H9 (cell line): ENCODE measurements around the gene FBLN2. TPM values are rescaled to one million over a fixed set of nuclear protein-coding genes. Genes with fewer than 3 reads are reported as not detected.

Experiments used
- DNase-seq: peaks from one replicate; pipeline ENCODE4 v3.0.0-alpha.2; 2017
- H2AFZ ChIP-seq: one replicate; pipeline ENCODE4 v1.6.1; 2013; ENCODE audit warnings: mild to moderate bottlenecking, low read length, control low read depth, moderate library complexity
- H2AK5ac ChIP-seq: 2 replicates; pipeline ENCODE4 v1.6.1; 2013; ENCODE audit warnings: low read length, control low read depth, mixed read lengths; ENCODE audit not compliant: insufficient read length
- H2BK120ac ChIP-seq: one replicate; pipeline ENCODE4 v1.6.1; 2013; ENCODE audit warnings: low read depth, mild to moderate bottlenecking, low read length, control low read depth, inconsistent platforms; ENCODE audit not compliant: poor library complexity, severe bottlenecking
- H2BK12ac ChIP-seq: 2 replicates; pipeline ENCODE4 v1.6.1; 2013; ENCODE audit warnings: low read length, control low read depth, mixed read lengths, low read depth; ENCODE audit not compliant: insufficient read length
- H2BK15ac ChIP-seq: 2 replicates; pipeline ENCODE4 v1.6.1; 2013; ENCODE audit warnings: low read depth, low read length, control low read depth
- H2BK20ac ChIP-seq: one replicate; pipeline ENCODE4 v1.6.1; 2013; ENCODE audit warnings: low read depth, mild to moderate bottlenecking, low read length, control low read depth, inconsistent platforms; ENCODE audit not compliant: poor library complexity, severe bottlenecking
- H2BK5ac ChIP-seq: 2 replicates; pipeline ENCODE4 v1.6.1; 2013; ENCODE audit warnings: low read length, control low read depth, mixed read lengths; ENCODE audit not compliant: insufficient read length
- H3K14ac ChIP-seq: 2 replicates; pipeline ENCODE4 v1.6.1; 2013; ENCODE audit warnings: low read length, control low read depth; ENCODE audit not compliant: insufficient read depth
- H3K18ac ChIP-seq: 2 replicates; pipeline ENCODE4 v1.6.1; 2013; ENCODE audit warnings: low read depth, mild to moderate bottlenecking, mixed read lengths, low read length, control low read depth; ENCODE audit not compliant: insufficient read length
- H3K23ac ChIP-seq: 2 replicates; pipeline ENCODE4 v1.6.1; 2013; ENCODE audit warnings: low read length, control low read depth, mixed read lengths, low read depth; ENCODE audit not compliant: insufficient read length
- H3K23me2 ChIP-seq: 2 replicates; pipeline ENCODE4 v1.6.1; 2013; ENCODE audit warnings: low read depth, mild to moderate bottlenecking, mixed read lengths, low read length, control low read depth; ENCODE audit not compliant: insufficient read length, poor library complexity, severe bottlenecking
- H3K27ac ChIP-seq: 2 replicates; pipeline ENCODE4 v1.5.1; 2013; ENCODE audit warnings: low read length, control low read depth, mixed read lengths, low read depth; ENCODE audit not compliant: insufficient read length
- H3K27me3 ChIP-seq: 2 replicates; pipeline ENCODE4 v1.6.1; 2013; ENCODE audit warnings: low read length, control low read depth, inconsistent platforms; ENCODE audit not compliant: insufficient read depth
- H3K4ac ChIP-seq: 2 replicates; pipeline ENCODE4 v1.6.1; 2013; ENCODE audit warnings: low read depth, mild to moderate bottlenecking, control low read depth, inconsistent platforms, low read length, moderate library complexity
- H3K4me1 ChIP-seq: 2 replicates; pipeline ENCODE4 v1.6.1; 2013; ENCODE audit warnings: low read length, control low read depth, inconsistent platforms; ENCODE audit not compliant: insufficient read depth
- H3K4me2 ChIP-seq: 2 replicates; pipeline ENCODE4 v1.6.1; 2013; ENCODE audit warnings: low read length, control low read depth, mixed read lengths; ENCODE audit not compliant: insufficient read length, insufficient read depth
- H3K56ac ChIP-seq: 2 replicates; pipeline ENCODE4 v1.6.1; 2013; ENCODE audit warnings: low read depth, mild to moderate bottlenecking, mixed read lengths, low read length, control low read depth; ENCODE audit not compliant: insufficient read length
- H3K79me1 ChIP-seq: 2 replicates; pipeline ENCODE4 v1.6.1; 2013; ENCODE audit warnings: low read depth, mild to moderate bottlenecking, moderate library complexity, low read length, control low read depth, inconsistent platforms; ENCODE audit not compliant: insufficient read depth, poor library complexity, severe bottlenecking
- H3K79me2 ChIP-seq: 2 replicates; pipeline ENCODE4 v1.6.1; 2013; ENCODE audit warnings: low read length, control low read depth, inconsistent platforms; ENCODE audit not compliant: insufficient read depth
- H3K9ac ChIP-seq: 2 replicates; pipeline ENCODE4 v1.6.1; 2013; ENCODE audit warnings: low read length, control low read depth, mixed read lengths; ENCODE audit not compliant: insufficient read length; ENCODE audit errors: extremely low read depth
- H3K9me3 ChIP-seq: one replicate; pipeline ENCODE4 v1.6.1; 2013; ENCODE audit warnings: low read depth, low read length, inconsistent platforms; ENCODE audit not compliant: control insufficient read depth
- H3T11ph ChIP-seq: one replicate; pipeline ENCODE4 v1.6.1; 2013; ENCODE audit warnings: mild to moderate bottlenecking, low read length, control low read depth, inconsistent platforms
- H4K20me1 ChIP-seq: one replicate; pipeline ENCODE4 v1.6.1; 2013; ENCODE audit not compliant: control insufficient read depth, insufficient read length, insufficient read depth
- H4K5ac ChIP-seq: 2 replicates; pipeline ENCODE4 v1.6.1; 2013; ENCODE audit warnings: low read depth, mild to moderate bottlenecking, mixed read lengths, low read length, control low read depth; ENCODE audit not compliant: insufficient read length
- H4K8ac ChIP-seq: replicated peaks from 2 replicates; pipeline ENCODE4 v1.6.1; 2013; ENCODE audit warnings: low read length, control low read depth, mixed read lengths, low read depth; ENCODE audit not compliant: insufficient read length
- H4K91ac ChIP-seq: 2 replicates; pipeline ENCODE4 v1.6.1; 2013; ENCODE audit warnings: low read depth, mild to moderate bottlenecking, moderate library complexity, mixed read lengths, low read length, control low read depth; ENCODE audit not compliant: insufficient read length
- H3K27ac Mint-ChIP-seq, 3 experiments: 2 replicates in 2 of 3; 3 replicates in 1 of 3; pipeline ENCODE4 v1.8.0; 2020 to 2021; ENCODE audit warnings: mixed read lengths in 3 of 3, mild to moderate bottlenecking in 1 of 3, moderate library complexity in 1 of 3
- H3K27me3 Mint-ChIP-seq: 2 replicates; pipeline ENCODE4 v1.8.0; 2021; ENCODE audit warnings: low read depth, mild to moderate bottlenecking, moderate library complexity, mixed read lengths
- H3K36me3 Mint-ChIP-seq, 3 experiments: 2 replicates in 2 of 3; 3 replicates in 1 of 3; pipeline ENCODE4 v1.8.0; 2020 to 2021; ENCODE audit warnings: low read depth in 3 of 3, mixed read lengths in 3 of 3; ENCODE audit not compliant: insufficient read depth in 1 of 3
- H3K4me1 Mint-ChIP-seq, 2 experiments: 2 replicates each; pipeline ENCODE4 v1.8.0; 2020; ENCODE audit warnings: mixed read lengths in 2 of 2
- H3K4me3 Mint-ChIP-seq, 2 experiments: 2 replicates in 1 of 2; 3 replicates in 1 of 2; pipeline ENCODE4 v1.8.0; 2020 to 2021; ENCODE audit warnings: mild to moderate bottlenecking in 2 of 2, mixed read lengths in 2 of 2, moderate library complexity in 1 of 2
- H3K9me3 Mint-ChIP-seq, 2 experiments: 2 replicates in 1 of 2; 3 replicates in 1 of 2; pipeline ENCODE4 v1.8.0; 2020; ENCODE audit warnings: mild to moderate bottlenecking in 2 of 2, mixed read lengths in 2 of 2, moderate library complexity in 1 of 2
- CTCF ChIP-seq: fragments of 200-600 bp; sonication (generic); conservative IDR thresholded peaks from 3 replicates; pipeline ENCODE4 v1.8.0; 2021; ENCODE audit warnings: antibody characterized with exemption, mild to moderate bottlenecking
- WGBS: extraction: QIAGEN DNeasy Blood & Tissue Kit; methylation state at CpG from one replicate; pipeline ENCODE4 v1.1.7; 2013; ENCODE audit warnings: missing lambda C conversion rate, low lambda C conversion rate, mixed read lengths; ENCODE audit not compliant: insufficient read length; ENCODE audit errors: extremely low coverage; 5-methylcytosine and 5-hydroxymethylcytosine counted together
- total RNA-seq: library from RNA; stranded (reverse); gene quantifications from 2 replicates; pipeline ENCODE4 v1.2.1, GENCODE V29; 2021

FBLN2 gene
- total RNA-seq, 1 experiment from 2014 or later, result 11.8 TPM

DNA sequence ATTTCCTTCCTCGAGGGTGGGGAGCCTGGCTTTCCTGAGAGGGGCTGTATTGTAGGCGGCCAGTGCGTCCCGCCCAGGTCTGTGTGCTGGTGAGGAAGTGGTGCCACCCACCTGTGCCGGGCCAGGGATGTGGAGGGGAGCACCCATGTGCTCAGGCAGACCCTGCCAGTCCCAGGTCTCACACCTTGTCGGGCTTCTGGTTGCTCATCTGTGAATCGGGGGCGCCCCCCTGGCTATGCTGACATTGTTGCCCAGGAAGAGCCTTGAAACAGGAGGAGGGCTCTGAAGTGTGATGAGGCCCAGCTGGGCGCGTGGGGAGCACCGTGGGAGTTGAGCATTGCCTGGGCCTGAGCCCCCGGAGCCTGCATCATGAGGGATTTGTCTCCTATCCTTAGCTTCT lies 4.8 kb downstream of the FBLN2 start:
- Histone ChIP-seq H3K9me3 (no peaks in the 10 kb centered on the region), H3T11ph (no peak overlapping the region), H2AK5ac (no peak overlapping the region), H3K4me2 (no peak overlapping the region), H2BK20ac (no peak overlapping the region), H3K27ac (no peak overlapping the region), H3K23ac (no peak overlapping the region), H2BK120ac (no peak overlapping the region), H2BK12ac (no peak overlapping the region), H2AFZ (no peak overlapping the region), H3K14ac (no peak overlapping the region), H3K4me1 (no peaks in the 10 kb centered on the region), H4K5ac (no peak overlapping the region), H3K79me1 (no peaks in the 10 kb centered on the region), H4K91ac (no peak overlapping the region), H2BK5ac (no peak overlapping the region), H3K56ac (no peak overlapping the region), H3K79me2 (no peaks in the 10 kb centered on the region), H3K4ac (no peak overlapping the region), H3K23me2 (no peaks in the 10 kb centered on the region), H3K9ac (no peak overlapping the region), H2BK15ac (no peak overlapping the region), H4K20me1 (no peaks in the 10 kb centered on the region), H3K27me3 (no peaks in the 10 kb centered on the region; the same call in 1 of the 2 replicates), H4K8ac (no peak overlapping the region), H3K18ac (no peak overlapping the region)
- no peak overlapping the region; a peak in 1 of 7 replicates for H3K27ac Mint-ChIP-seq
- H3K9me3 Mint-ChIP-seq, result no peaks in the 10 kb centered on the region
- no peak overlapping the region for H3K4me3 Mint-ChIP-seq
- TF ChIP-seq CTCF, result no peak
- H3K4me1 Mint-ChIP-seq, result peaks cover 19 to 33% of the 10 kb centered on the region in 2 experiments
- no CpG with 5 or more reads among the region's 12 CpGs for WGBS
- H3K36me3 Mint-ChIP-seq, result no peaks in the 10 kb centered on the region
- no peak for DNase-seq
- H3K27me3 Mint-ChIP-seq, result peaks cover 26% of the 10 kb centered on the region
